H1 (cell line): ENCODE data around the gene SDSL. TPM values are rescaled to one million over a fixed set of nuclear protein-coding genes. Genes with fewer than 3 reads are reported as not detected.

Experiments
- ATF2 ChIP-seq: IDR thresholded peaks from 2 replicates; pipeline ENCODE4 v1.6.1; 2012; ENCODE audit warnings: low read length, inconsistent platforms
- BRCA1 ChIP-seq: IDR thresholded peaks from 2 replicates; pipeline ENCODE4 v1.6.1; 2012; ENCODE audit warnings: low read depth, low read length, improper control_type of control experiment
- CTCF ChIP-seq, 3 experiments: IDR thresholded peaks; 1 replicate in 2 of 3; 2 replicates in 1 of 3; pipeline versions ENCODE4 v1.5.1 to v1.6.1; 2011; ENCODE audit warnings: low read length in 3 of 3, mild to moderate bottlenecking in 3 of 3, inconsistent platforms in 2 of 3, low read depth in 1 of 3, moderate library complexity in 1 of 3; ENCODE audit not compliant: insufficient read depth in 1 of 3; ENCODE audit errors: control extremely low read depth in 1 of 3
- MAX ChIP-seq: IDR thresholded peaks from 2 replicates; pipeline ENCODE4 v1.6.1; 2012; ENCODE audit warnings: inconsistent platforms
- RNF2 ChIP-seq: fragments of 200-900, 300-1000 bp; sonication (generic); IDR thresholded peaks from 2 replicates; pipeline ENCODE4 v1.7.1; 2016; ENCODE audit warnings: borderline replicate concordance, low read depth, mild to moderate bottlenecking, antibody characterized with exemption, low read length; ENCODE audit not compliant: poor library complexity, severe bottlenecking; ENCODE audit errors: missing control alignments
- TAF7 ChIP-seq: optimal IDR thresholded peaks from 2 replicates; pipeline ENCODE3; 2011; ENCODE audit warnings: low read depth, mild to moderate bottlenecking, inconsistent platforms, low read length, moderate library complexity, borderline replicate concordance
- TEAD4 ChIP-seq: IDR thresholded peaks from 2 replicates; pipeline ENCODE4 v1.6.1; 2012; ENCODE audit warnings: low read depth, low read length, inconsistent platforms, mixed read lengths
- ZNF274 ChIP-seq: IDR thresholded peaks from 2 replicates; pipeline ENCODE4 v1.7.0; 2012; ENCODE audit warnings: low read length, borderline replicate concordance; ENCODE audit errors: extremely low read depth
- polyA plus RNA-seq, 7 experiments: library from polyadenylated mRNA; depleted of rRNA in 3 of 7; stranded (reverse) in 5 of 7; unstranded in 2 of 7; fragments of >200 nt in 5 of 7; fragments of 200-250 nt in 2 of 7; gene quantifications; 1 replicate in 5 of 7; 2 replicates in 1 of 7; 4 replicates in 1 of 7; pipeline versions ENCODE4 v1.2.1 to v1.2.3, GENCODE V29; 2011 to 2013; ENCODE audit warnings: missing spikeins in 2 of 7, mixed read lengths in 2 of 7
- total RNA-seq: library from RNA; stranded (reverse); fragmentation: NEBNext Ultra II Directional; extraction: Animal tissue kit (Norgen Biotek cat#: 25700); gene quantifications from 2 replicates; pipeline ENCODE4 v1.2.1, GENCODE V29; 2021

Gene SDSL
- total and polyA plus RNA-seq, 2 of the 8 experiments (the other 6 are each of a cell fraction or from before 2014, with no cell fraction given) = 0.69 to 1.3 TPM

- TF ChIP-seq CTCF (IDR thresholded peaks at IDR 0.05; ENCODE audit: control extremely low read depth in 1 of 3, insufficient read depth in 1 of 3, low read depth in 1 of 3, low read length in 3 of 3) (no peak), ZNF274 (no peak), ATF2 (no peak), BRCA1 (no peak), MAX (no peak), RNF2 (no peak), TEAD4 (no peak), TAF7 (no peak)
- TF ChIP-seq, all 59 proteins: peak for 0
Observed at GRCh38 chr12:113382206-113382605, 40.0 kb upstream of the SDSL start (continued).
